GM19372 (cell line): ENCODE results near the gene RIOK1.
"Not testable (repeated sequence)": the region's sequence is repeated elsewhere in the genome, so short reads cannot be mapped to it uniquely, and the experiment has no call there.

ENCODE experiments used
- ATAC-seq: cut with Tn5 transposase; IDR thresholded peaks from one replicate; pipeline ENCODE4 v1.9.1; 2021; ENCODE audit warnings: mild to moderate bottlenecking, low read depth, moderate library complexity; ENCODE audit not compliant: unreplicated experiment

The RIOK1 gene

GRCh38 chr6:7439228-7439627 lies 49.6 kb downstream of the RIOK1 start:
- ATAC-seq: no peak

- no peak for ATAC-seq
These were observed 50.9 kb downstream of the RIOK1 start for GRCh38 chr6:7440476-7440875.

GRCh38 chr6:7441048-7441775 lies 51.6 kb downstream of the RIOK1 start:
- no peak for ATAC-seq

- ATAC-seq: no peak
These were observed 52.9 kb downstream of the RIOK1 start for GRCh38 chr6:7442467-7442866.

GRCh38 chr6:7445101-7445500 lies 55.5 kb downstream of the RIOK1 start:
- no peak for ATAC-seq

- no peak for ATAC-seq
These were observed 56.4 kb downstream of the RIOK1 start for GRCh38 chr6:7445885-7446461.

- no peak for ATAC-seq
These were observed 57.2 kb downstream of the RIOK1 start for GRCh38 chr6:7446619-7447325.

GRCh38 chr6:7448232-7448631 lies 58.6 kb downstream of the RIOK1 start:
- ATAC-seq: no peak

GRCh38 chr6:7449018-7449417 lies 59.4 kb downstream of the RIOK1 start:
- ATAC-seq: no peak

- ATAC-seq: no peak
These were observed 61.7 kb downstream of the RIOK1 start for GRCh38 chr6:7451326-7451725.

GRCh38 chr6:7452898-7453297 lies 63.3 kb downstream of the RIOK1 start:
- ATAC-seq: no peak

- ATAC-seq: no peak
These were observed 65.2 kb downstream of the RIOK1 start for GRCh38 chr6:7454696-7455358.

- not testable (repeated sequence) for ATAC-seq
These were observed 66.7 kb downstream of the RIOK1 start for GRCh38 chr6:7456302-7456701.

GRCh38 chr6:7461416-7461815 lies 71.8 kb downstream of the RIOK1 start:
- ATAC-seq: no peak

GRCh38 chr6:7463785-7464184 lies 74.2 kb downstream of the RIOK1 start:
- no peak for ATAC-seq

GRCh38 chr6:7467007-7467897 lies 77.6 kb downstream of the RIOK1 start:
- ATAC-seq: no peak
